ENCODE results near the gene MMAB. TPM values are rescaled to one million over a fixed set of nuclear protein-coding genes. Genes with fewer than 3 reads are reported as not detected.

MMAB gene
- total RNA-seq, 1 experiment from 2014 or later, result 83.0 TPM

DNA sequence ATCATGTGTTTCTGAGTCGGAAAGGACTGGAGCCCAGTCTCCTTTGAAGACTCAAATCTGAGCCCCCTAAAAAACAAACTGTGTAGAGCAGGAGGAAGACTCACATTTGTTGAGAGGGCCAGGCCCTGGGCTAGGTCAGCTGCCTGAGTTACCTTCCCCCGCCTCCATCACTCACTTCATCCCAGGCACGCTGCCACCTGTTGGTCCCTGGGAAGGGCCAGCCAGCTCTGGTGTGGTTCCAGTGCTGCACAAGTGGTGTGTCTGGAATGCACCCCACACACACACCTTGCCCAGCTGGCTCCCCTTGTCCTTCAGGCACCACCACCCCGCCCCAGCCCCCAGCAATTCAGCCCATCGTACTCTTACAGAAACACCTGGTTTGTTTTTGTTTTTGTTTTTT is 9.3 kb upstream of the MMAB start:
- H3K4me3 ChIP-seq (ENCODE audit: low read length), result no peak overlapping the region
- no peak overlapping the region for H3K9ac ChIP-seq (ENCODE audit: low read length)
- no peak overlapping the region for H3K27ac ChIP-seq (ENCODE audit: low read length)
- no peaks in the 10 kb centered on the region for H3K79me2 ChIP-seq (ENCODE audit: low read length)
- ATAC-seq (peak; percentile 84), DNase-seq (peak; percentile 45)
- no peaks in the 10 kb centered on the region for H3K27me3 ChIP-seq (ENCODE audit: low read length)
- H4K20me1 ChIP-seq (ENCODE audit: low read length), result no peaks in the 10 kb centered on the region
- intact Hi-C loops (cut with micrococcal nuclease), result no loop called here
- H3K4me2 ChIP-seq (ENCODE audit: low read length), result no peak overlapping the region
- peaks cover 21% of the 10 kb centered on the region for H3K36me3 ChIP-seq (ENCODE audit: low read depth, low read length)
- H3F3A ChIP-seq (ENCODE audit: low read length, unreplicated experiment), result no peaks in the 10 kb centered on the region
- H3K4me1 ChIP-seq (ENCODE audit: insufficient read depth, low read length), result no peaks in the 10 kb centered on the region
- H2AFZ ChIP-seq (ENCODE audit: low read length), result no peak overlapping the region
- no peaks in the 10 kb centered on the region for H3K9me3 ChIP-seq (ENCODE audit: low read length)
- BruUV-seq (replicated peaks), result no TSS peak
- ChIA-PET POLR2A (ENCODE audit: unreplicated experiment) (no interaction called here), CTCF (interaction anchor here (0.5 kb wide), 1 partner anchor 143 kb away, joined by 4 read pairs; no protein-coding TSS in a partner anchor)
- H3K9me2 ChIP-seq (replicated peaks; ENCODE audit: low read length), result no peaks in the 10 kb centered on the region
- no peak for TF ChIP-seq EZH2phosphoT487 (IDR thresholded peaks at IDR 0.05; ENCODE audit: borderline replicate concordance, low read length)
- TF ChIP-seq, protein P1, sequence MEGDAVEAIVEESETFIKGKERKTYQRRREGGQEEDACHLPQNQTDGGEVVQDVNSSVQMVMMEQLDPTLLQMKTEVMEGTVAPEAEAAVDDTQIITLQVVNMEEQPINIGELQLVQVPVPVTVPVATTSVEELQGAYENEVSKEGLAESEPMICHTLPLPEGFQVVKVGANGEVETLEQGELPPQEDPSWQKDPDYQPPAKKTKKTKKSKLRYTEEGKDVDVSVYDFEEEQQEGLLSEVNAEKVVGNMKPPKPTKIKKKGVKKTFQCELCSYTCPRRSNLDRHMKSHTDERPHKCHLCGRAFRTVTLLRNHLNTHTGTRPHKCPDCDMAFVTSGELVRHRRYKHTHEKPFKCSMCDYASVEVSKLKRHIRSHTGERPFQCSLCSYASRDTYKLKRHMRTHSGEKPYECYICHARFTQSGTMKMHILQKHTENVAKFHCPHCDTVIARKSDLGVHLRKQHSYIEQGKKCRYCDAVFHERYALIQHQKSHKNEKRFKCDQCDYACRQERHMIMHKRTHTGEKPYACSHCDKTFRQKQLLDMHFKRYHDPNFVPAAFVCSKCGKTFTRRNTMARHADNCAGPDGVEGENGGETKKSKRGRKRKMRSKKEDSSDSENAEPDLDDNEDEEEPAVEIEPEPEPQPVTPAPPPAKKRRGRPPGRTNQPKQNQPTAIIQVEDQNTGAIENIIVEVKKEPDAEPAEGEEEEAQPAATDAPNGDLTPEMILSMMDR (conservative IDR thresholded peaks at IDR 0.05; ENCODE audit: low read depth, low read length), result peak; percentile 49

DNA sequence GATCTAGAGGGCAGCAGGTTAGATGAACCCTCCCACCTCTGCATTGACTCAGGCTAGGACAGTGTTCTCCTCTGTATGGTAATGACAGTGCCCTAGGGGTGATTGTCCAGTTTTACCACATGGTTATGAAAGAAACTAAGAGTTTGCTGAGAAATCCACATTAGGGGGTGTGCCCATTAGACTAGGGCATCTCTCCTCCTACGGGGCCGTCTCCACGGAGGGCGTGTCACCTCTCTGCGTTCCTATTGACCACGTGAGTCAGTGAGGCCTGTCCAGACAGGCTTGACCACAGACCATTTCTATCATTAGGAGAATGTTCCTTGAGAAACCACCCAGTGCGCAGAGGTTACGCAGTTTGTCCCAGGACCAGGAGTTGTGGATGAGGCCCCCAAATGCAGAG is 8.6 kb upstream of the MMAB start:
- TF ChIP-seq EZH2phosphoT487 (IDR thresholded peaks at IDR 0.05; ENCODE audit: borderline replicate concordance, low read length), result no peak
- no peak for TF ChIP-seq EZH2 (IDR thresholded peaks at IDR 0.05; ENCODE audit: low read length, unreplicated experiment)
- TF ChIP-seq, protein P1 (conservative IDR thresholded peaks at IDR 0.05; ENCODE audit: low read depth, low read length), result no peak
- H3K4me2 ChIP-seq (ENCODE audit: low read length), result no peak overlapping the region
- no peak overlapping the region for H3K4me3 ChIP-seq (ENCODE audit: low read length)
- H3K9ac ChIP-seq (ENCODE audit: low read length), result no peak overlapping the region
- ChIA-PET CTCF (no interaction called here), POLR2A (ENCODE audit: unreplicated experiment) (no interaction called here)
- H4K20me1 ChIP-seq (ENCODE audit: low read length), result no peaks in the 10 kb centered on the region
- H3K79me2 ChIP-seq (ENCODE audit: low read length), result no peaks in the 10 kb centered on the region
- H3K4me1 ChIP-seq (ENCODE audit: insufficient read depth, low read length), result no peaks in the 10 kb centered on the region
- no peaks in the 10 kb centered on the region for H3K27me3 ChIP-seq (ENCODE audit: low read length)
- H2AFZ ChIP-seq (ENCODE audit: low read length), result no peak overlapping the region
- H3K27ac ChIP-seq (ENCODE audit: low read length), result no peak overlapping the region
- DNase-seq (no peak), ATAC-seq (peak; percentile 29; the same call in 1 of the 2 replicates)
- no peaks in the 10 kb centered on the region for H3K9me2 ChIP-seq (replicated peaks; ENCODE audit: low read length)
- no TSS peak for BruUV-seq (replicated peaks)
- peaks cover 28% of the 10 kb centered on the region for H3K36me3 ChIP-seq (ENCODE audit: low read depth, low read length)
- no peaks in the 10 kb centered on the region for H3K9me3 ChIP-seq (ENCODE audit: low read length)
- no peaks in the 10 kb centered on the region for H3F3A ChIP-seq (ENCODE audit: low read length, unreplicated experiment)
- intact Hi-C loops (cut with micrococcal nuclease), result no loop called here

DNA sequence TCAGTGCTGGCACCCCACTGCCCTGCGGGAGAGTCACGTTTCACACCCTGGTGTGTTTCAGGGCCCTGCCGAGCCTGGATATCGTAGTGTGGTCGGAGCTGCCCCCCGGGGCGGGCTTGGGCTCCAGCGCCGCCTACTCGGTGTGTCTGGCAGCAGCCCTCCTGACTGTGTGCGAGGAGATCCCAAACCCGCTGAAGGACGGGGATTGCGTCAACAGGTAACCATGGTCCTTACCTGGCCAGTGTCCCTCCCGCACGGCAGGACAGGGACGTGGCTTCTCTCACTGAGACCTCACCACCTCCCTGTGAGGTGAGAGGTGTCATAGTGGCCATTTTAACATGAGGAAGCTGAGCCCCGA is 8.0 kb upstream of the MMAB start:
- H4K20me1 ChIP-seq (ENCODE audit: low read length), result no peaks in the 10 kb centered on the region
- H3K9me3 ChIP-seq (ENCODE audit: low read length), result no peaks in the 10 kb centered on the region
- no peak overlapping the region for H3K9ac ChIP-seq (ENCODE audit: low read length)
- H3K9me2 ChIP-seq (replicated peaks; ENCODE audit: low read length), result no peaks in the 10 kb centered on the region
- no peak overlapping the region for H3K4me3 ChIP-seq (ENCODE audit: low read length)
- ATAC-seq, result no peak
- no peaks in the 10 kb centered on the region for H3F3A ChIP-seq (ENCODE audit: low read length, unreplicated experiment)
- no peaks in the 10 kb centered on the region for H3K27me3 ChIP-seq (ENCODE audit: low read length)
- H3K79me2 ChIP-seq (ENCODE audit: low read length), result no peaks in the 10 kb centered on the region
- ChIA-PET CTCF (no interaction called here), POLR2A (ENCODE audit: unreplicated experiment) (no interaction called here)
- peaks cover 30% of the 10 kb centered on the region for H3K36me3 ChIP-seq (ENCODE audit: low read depth, low read length)
- intact Hi-C loops (cut with micrococcal nuclease), result no loop called here
- no TSS peak for BruUV-seq (replicated peaks)
- H3K4me1 ChIP-seq (ENCODE audit: insufficient read depth, low read length), result no peaks in the 10 kb centered on the region
- no peak overlapping the region for H3K27ac ChIP-seq (ENCODE audit: low read length)
- H3K4me2 ChIP-seq (ENCODE audit: low read length), result no peak overlapping the region
- DNase-seq, result no peak
- no peak overlapping the region for H2AFZ ChIP-seq (ENCODE audit: low read length)
- TF ChIP-seq EZH2phosphoT487 (IDR thresholded peaks at IDR 0.05; ENCODE audit: borderline replicate concordance, low read length) (no peak), EZH2 (IDR thresholded peaks at IDR 0.05; ENCODE audit: low read length, unreplicated experiment) (no peak)
- TF ChIP-seq, protein P1 (conservative IDR thresholded peaks at IDR 0.05; ENCODE audit: low read depth, low read length), result no peak
